ENCODE results near the gene ENG.

DNA sequence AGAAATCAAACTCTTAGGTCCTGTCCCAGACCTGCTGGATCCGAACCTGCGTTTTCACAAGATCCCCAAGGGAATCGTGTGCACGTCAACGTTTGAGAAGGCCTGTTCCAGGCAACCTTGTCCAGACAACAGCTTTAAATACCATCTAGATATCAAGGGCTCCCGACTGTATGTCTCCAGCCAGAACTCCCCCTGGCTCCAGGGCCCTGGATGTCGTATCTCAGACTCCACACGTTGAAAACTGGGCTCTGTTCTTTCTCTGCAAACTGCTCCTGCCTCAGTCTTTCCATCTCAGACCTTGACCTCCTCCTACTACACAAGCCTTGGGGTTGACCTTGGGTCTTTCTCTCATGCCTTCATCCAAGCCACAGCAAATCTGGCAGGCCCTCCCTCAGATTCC, 5.8 kb upstream of the ENG start:
- TF ChIP-seq, protein P1, sequence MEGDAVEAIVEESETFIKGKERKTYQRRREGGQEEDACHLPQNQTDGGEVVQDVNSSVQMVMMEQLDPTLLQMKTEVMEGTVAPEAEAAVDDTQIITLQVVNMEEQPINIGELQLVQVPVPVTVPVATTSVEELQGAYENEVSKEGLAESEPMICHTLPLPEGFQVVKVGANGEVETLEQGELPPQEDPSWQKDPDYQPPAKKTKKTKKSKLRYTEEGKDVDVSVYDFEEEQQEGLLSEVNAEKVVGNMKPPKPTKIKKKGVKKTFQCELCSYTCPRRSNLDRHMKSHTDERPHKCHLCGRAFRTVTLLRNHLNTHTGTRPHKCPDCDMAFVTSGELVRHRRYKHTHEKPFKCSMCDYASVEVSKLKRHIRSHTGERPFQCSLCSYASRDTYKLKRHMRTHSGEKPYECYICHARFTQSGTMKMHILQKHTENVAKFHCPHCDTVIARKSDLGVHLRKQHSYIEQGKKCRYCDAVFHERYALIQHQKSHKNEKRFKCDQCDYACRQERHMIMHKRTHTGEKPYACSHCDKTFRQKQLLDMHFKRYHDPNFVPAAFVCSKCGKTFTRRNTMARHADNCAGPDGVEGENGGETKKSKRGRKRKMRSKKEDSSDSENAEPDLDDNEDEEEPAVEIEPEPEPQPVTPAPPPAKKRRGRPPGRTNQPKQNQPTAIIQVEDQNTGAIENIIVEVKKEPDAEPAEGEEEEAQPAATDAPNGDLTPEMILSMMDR (tag by site-specific recombination; IDR thresholded peaks at IDR 0.05), result no peak
- TF ChIP-seq ZNF24 (tag by site-specific recombination; IDR thresholded peaks at IDR 0.05) (no peak), ZBTB8A (tag by site-specific recombination; IDR thresholded peaks at IDR 0.05) (no peak)

All from HEK293 (cell line).